ENCODE measurements around the gene SLC50A1.

Gene SLC50A1, protein sequence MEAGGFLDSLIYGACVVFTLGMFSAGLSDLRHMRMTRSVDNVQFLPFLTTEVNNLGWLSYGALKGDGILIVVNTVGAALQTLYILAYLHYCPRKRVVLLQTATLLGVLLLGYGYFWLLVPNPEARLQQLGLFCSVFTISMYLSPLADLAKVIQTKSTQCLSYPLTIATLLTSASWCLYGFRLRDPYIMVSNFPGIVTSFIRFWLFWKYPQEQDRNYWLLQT

DNA sequence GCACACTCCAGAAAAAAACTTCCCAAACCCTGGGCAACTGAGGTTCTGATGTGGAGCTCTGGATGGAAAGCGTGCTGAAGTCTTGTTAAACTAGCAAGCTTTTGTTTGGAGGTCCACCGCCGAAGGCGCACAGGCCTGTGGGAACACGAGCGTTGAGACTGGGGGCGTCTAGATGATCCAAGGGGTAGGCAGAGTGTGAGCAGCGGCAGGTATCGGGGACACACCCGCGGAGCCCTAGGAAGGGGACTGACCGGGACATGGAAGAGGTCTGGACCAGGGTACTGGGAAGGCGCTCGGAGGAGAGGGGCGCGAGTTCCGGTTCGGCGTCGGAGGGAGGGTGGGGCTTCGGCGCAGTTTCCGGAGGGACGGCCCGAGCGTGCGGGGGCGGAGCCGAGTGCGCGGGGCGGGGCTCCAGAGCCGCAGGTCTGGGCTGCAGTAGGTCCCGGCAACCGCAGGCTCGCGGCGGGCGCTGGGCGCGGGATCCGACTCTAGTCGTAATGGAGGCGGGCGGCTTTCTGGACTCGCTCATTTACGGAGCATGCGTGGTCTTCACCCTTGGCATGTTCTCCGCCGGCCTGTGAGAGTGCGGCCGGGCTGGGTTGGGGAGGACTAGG, at the start of gene SLC50A1:
SLC50A1 (plus strand) TSS at position 438 of the 614 bp plus-strand sequence; CDS start at position 498, 60 bp downstream.
- TF ChIP-seq, protein P1, sequence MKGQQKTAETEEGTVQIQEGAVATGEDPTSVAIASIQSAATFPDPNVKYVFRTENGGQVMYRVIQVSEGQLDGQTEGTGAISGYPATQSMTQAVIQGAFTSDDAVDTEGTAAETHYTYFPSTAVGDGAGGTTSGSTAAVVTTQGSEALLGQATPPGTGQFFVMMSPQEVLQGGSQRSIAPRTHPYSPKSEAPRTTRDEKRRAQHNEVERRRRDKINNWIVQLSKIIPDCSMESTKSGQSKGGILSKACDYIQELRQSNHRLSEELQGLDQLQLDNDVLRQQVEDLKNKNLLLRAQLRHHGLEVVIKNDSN (IDR thresholded peaks at IDR 0.05): no peak
- no peak for TF ChIP-seq CEBPB (IDR thresholded peaks at IDR 0.05)
- no peak for TF ChIP-seq TCF12 (IDR thresholded peaks at IDR 0.05; ENCODE audit: low read depth)
- no peak for TF ChIP-seq NFIC (IDR thresholded peaks at IDR 0.05)
- no peak for TF ChIP-seq TEAD4 (IDR thresholded peaks at IDR 0.05)
- TF ChIP-seq EP300 (IDR thresholded peaks at IDR 0.05; ENCODE audit: borderline replicate concordance): 0 out of 2 replicates have a peak, but pooled peaks have one; percentile 9
- TF ChIP-seq, protein P2, sequence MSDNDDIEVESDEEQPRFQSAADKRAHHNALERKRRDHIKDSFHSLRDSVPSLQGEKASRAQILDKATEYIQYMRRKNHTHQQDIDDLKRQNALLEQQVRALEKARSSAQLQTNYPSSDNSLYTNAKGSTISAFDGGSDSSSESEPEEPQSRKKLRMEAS (IDR thresholded peaks at IDR 0.05): peak; percentile 7
- no peak for TF ChIP-seq RAD21 (IDR thresholded peaks at IDR 0.05; ENCODE audit: low read depth)
- peak; percentile 27 for TF ChIP-seq CREB1 (IDR thresholded peaks at IDR 0.05; ENCODE audit: low read depth)
- TF ChIP-seq ZBTB7A (IDR thresholded peaks at IDR 0.05; ENCODE audit: low read depth): peak; percentile 66
- TF ChIP-seq YY1 (IDR thresholded peaks at IDR 0.05; ENCODE audit: low read depth): peak; percentile 75
- TF ChIP-seq TAF1 (IDR thresholded peaks at IDR 0.05; ENCODE audit: low read depth): peak; percentile 83
- TF ChIP-seq FOXM1 (IDR thresholded peaks at IDR 0.05; ENCODE audit: borderline replicate concordance, low read depth): no peak
- TF ChIP-seq, protein P3, sequence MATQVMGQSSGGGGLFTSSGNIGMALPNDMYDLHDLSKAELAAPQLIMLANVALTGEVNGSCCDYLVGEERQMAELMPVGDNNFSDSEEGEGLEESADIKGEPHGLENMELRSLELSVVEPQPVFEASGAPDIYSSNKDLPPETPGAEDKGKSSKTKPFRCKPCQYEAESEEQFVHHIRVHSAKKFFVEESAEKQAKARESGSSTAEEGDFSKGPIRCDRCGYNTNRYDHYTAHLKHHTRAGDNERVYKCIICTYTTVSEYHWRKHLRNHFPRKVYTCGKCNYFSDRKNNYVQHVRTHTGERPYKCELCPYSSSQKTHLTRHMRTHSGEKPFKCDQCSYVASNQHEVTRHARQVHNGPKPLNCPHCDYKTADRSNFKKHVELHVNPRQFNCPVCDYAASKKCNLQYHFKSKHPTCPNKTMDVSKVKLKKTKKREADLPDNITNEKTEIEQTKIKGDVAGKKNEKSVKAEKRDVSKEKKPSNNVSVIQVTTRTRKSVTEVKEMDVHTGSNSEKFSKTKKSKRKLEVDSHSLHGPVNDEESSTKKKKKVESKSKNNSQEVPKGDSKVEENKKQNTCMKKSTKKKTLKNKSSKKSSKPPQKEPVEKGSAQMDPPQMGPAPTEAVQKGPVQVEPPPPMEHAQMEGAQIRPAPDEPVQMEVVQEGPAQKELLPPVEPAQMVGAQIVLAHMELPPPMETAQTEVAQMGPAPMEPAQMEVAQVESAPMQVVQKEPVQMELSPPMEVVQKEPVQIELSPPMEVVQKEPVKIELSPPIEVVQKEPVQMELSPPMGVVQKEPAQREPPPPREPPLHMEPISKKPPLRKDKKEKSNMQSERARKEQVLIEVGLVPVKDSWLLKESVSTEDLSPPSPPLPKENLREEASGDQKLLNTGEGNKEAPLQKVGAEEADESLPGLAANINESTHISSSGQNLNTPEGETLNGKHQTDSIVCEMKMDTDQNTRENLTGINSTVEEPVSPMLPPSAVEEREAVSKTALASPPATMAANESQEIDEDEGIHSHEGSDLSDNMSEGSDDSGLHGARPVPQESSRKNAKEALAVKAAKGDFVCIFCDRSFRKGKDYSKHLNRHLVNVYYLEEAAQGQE (IDR thresholded peaks at IDR 0.05; ENCODE audit: low read depth): no peak
- TF ChIP-seq EGR1 (IDR thresholded peaks at IDR 0.05): peak; percentile 84

DNA sequence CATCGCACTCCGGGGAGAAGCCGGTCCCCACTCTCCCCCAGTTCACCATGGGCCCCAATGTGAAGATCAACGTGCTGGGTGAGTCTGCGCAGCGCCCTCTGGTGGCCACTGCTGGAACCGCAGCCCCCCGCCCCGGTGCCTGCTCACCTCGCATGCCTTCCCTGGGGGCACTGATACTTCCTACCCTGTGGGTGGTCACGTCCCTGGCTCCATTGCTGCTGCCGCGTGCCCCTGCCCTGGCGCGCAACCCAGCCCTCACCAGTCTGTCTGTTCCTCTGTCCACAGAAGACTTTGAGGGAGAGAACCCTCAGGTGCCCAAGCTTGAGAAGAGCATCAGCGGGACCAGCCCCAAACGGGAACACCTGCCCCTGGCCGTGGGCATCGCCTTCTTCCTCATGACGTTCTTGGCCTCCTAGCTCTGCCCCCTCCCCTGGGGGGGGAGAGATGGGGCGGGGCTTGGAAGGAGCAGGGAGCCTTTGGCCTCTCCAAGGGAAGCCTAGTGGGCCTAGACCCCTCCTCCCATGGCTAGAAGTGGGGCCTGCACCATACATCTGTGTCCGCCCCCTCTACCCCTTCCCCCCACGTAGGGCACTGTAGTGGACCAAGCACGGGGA, 49.4 kb upstream of the SLC50A1 start:
- TF ChIP-seq TAF1 (IDR thresholded peaks at IDR 0.05; ENCODE audit: low read depth) (no peak), CEBPB (IDR thresholded peaks at IDR 0.05) (no peak), ZBTB7A (IDR thresholded peaks at IDR 0.05; ENCODE audit: low read depth) (peak; percentile 1; the same call in 1 of the 2 replicates)
- TF ChIP-seq, protein P2 (IDR thresholded peaks at IDR 0.05): peak; percentile 4; the same call in 1 of the 2 replicates

DNA sequence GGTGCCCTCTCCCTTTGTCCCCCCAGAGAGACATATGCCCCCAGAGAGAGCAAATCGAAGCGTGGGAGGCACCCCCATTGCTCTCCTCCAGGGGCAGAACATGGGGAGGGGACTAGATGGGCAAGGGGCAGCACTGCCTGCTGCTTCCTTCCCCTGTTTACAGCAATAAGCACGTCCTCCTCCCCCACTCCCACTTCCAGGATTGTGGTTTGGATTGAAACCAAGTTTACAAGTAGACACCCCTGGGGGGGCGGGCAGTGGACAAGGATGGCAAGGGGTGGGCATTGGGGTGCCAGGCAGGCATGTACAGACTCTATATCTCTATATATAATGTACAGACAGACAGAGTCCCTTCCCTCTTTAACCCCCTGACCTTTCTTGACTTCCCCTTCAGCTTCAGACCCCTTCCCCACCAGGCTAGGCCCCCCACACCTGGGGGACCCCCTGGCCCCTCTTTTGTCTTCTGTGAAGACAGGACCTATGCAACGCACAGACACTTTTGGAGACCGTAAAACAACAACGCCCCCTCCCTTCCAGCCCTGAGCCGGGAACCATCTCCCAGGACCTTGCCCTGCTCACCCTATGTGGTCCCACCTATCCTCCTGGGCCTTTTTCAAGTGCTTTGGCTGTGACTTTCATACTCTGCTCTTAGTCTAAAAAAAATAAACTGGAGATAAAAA, 48.7 kb upstream of the SLC50A1 start:
- TF ChIP-seq ZBTB7A (IDR thresholded peaks at IDR 0.05; ENCODE audit: low read depth): no peak
- TF ChIP-seq RAD21 (IDR thresholded peaks at IDR 0.05; ENCODE audit: low read depth): no peak
- no peak for TF ChIP-seq EGR1 (IDR thresholded peaks at IDR 0.05)
- no peak for TF ChIP-seq NFIC (IDR thresholded peaks at IDR 0.05)
- no peak for TF ChIP-seq YY1 (IDR thresholded peaks at IDR 0.05; ENCODE audit: low read depth)
- TF ChIP-seq EP300 (IDR thresholded peaks at IDR 0.05; ENCODE audit: borderline replicate concordance): no peak
- TF ChIP-seq CEBPB (IDR thresholded peaks at IDR 0.05): no peak
- TF ChIP-seq TAF1 (IDR thresholded peaks at IDR 0.05; ENCODE audit: low read depth): no peak
- TF ChIP-seq CREB1 (IDR thresholded peaks at IDR 0.05; ENCODE audit: low read depth): no peak
- TF ChIP-seq FOXM1 (IDR thresholded peaks at IDR 0.05; ENCODE audit: borderline replicate concordance, low read depth): no peak
- TF ChIP-seq, protein P1 (IDR thresholded peaks at IDR 0.05): no peak
- TF ChIP-seq, protein P2 (IDR thresholded peaks at IDR 0.05): no peak
- TF ChIP-seq TCF12 (IDR thresholded peaks at IDR 0.05; ENCODE audit: low read depth): no peak
- TF ChIP-seq, protein P3 (IDR thresholded peaks at IDR 0.05; ENCODE audit: low read depth): no peak
- no peak for TF ChIP-seq TEAD4 (IDR thresholded peaks at IDR 0.05)

DNA sequence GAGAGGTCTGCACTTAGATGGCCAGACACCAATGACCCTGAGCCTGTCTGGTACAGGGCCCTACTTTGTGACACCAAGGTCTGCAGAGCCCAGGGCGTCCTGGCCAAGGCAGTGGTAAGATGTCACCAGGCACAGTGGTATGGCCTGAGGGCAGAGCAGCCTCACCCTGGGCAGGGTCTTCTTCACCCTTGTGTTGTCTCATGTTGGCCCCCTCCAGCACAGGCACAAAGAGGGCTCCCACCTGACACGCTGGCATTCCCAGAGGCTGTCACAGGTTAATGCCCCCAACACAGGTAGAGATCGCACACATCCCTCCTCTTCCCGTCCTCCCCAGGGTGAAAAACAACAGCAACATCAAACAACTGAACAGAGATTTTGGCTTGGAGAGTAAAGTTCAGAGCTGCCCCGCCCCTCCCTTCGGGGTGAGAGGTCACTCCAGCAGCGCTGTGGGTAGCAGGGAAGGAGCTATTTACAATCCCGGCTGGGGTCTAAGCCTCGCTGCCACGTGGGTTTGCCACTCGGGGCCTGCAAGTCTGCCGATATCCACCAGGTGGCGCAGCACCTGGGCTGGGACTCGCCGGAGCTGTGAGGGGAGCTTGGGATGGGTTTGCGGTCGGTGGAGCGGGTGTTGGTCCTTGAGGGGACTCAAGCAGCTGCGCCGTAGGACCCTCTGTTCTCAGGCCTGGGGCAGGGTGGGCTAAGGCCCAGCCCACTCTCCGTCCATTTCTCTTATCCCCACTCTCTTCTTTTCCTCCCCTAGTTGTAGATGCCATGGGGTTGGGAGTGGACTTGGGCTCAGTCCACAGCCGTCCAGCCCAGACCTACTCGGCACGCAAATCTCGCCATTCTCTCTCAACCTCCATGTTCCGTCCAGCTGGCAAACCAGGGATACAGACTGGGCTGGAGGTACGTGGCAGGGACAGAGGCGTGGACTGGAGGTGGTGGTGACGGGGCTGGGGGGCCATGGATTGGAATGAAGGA, 44.3 kb upstream of the SLC50A1 start:
- TF ChIP-seq YY1 (IDR thresholded peaks at IDR 0.05; ENCODE audit: low read depth): no peak
- TF ChIP-seq CEBPB (IDR thresholded peaks at IDR 0.05): no peak
- TF ChIP-seq, protein P2 (IDR thresholded peaks at IDR 0.05): peak; percentile 87
- no peak for TF ChIP-seq EP300 (IDR thresholded peaks at IDR 0.05; ENCODE audit: borderline replicate concordance)
- TF ChIP-seq RAD21 (IDR thresholded peaks at IDR 0.05; ENCODE audit: low read depth): peak; percentile 76
- TF ChIP-seq, protein P1 (IDR thresholded peaks at IDR 0.05): peak; percentile 67
